ENCODE data around the gene GABRG3. TPM values are rescaled to one million over a fixed set of nuclear protein-coding genes. Genes with fewer than 3 reads are reported as not detected.

Gene GABRG3
- total RNA-seq, 1 donor from 2014 or later: 0.08 TPM

GRCh38 chr15:27330326-27330725, 359.3 kb downstream of the GABRG3 start:
- no peaks in the 10 kb centered on the region for H3K36me3 ChIP-seq (ENCODE audit: control insufficient read depth, insufficient read depth, low read length)
- no peak for DNase-seq (ENCODE audit: low read depth)
- H3K4me3 ChIP-seq (ENCODE audit: low read depth, low read length): no peak overlapping the region
- H3K27me3 ChIP-seq (ENCODE audit: control insufficient read depth, insufficient read depth, low read length): no peaks in the 10 kb centered on the region
- no peak for TF ChIP-seq CTCF (IDR thresholded peaks at IDR 0.05; ENCODE audit: insufficient read depth, low read length, poor library complexity, severe bottlenecking)

GRCh38 chr15:27336676-27337075, 365.7 kb downstream of the GABRG3 start:
- DNase-seq (ENCODE audit: low read depth): peak; percentile 80
- Histone ChIP-seq H3K4me3 (ENCODE audit: low read depth, low read length) (no peak overlapping the region), H3K36me3 (ENCODE audit: control insufficient read depth, insufficient read depth, low read length) (no peaks in the 10 kb centered on the region), H3K27me3 (ENCODE audit: control insufficient read depth, insufficient read depth, low read length) (no peaks in the 10 kb centered on the region)
- no peak for TF ChIP-seq CTCF (IDR thresholded peaks at IDR 0.05; ENCODE audit: insufficient read depth, low read length, poor library complexity, severe bottlenecking)

GRCh38 chr15:27339138-27339537, 368.2 kb downstream of the GABRG3 start:
- no peak overlapping the region for H3K4me3 ChIP-seq (ENCODE audit: low read depth, low read length)
- no peaks in the 10 kb centered on the region for H3K36me3 ChIP-seq (ENCODE audit: control insufficient read depth, insufficient read depth, low read length)
- no peak for TF ChIP-seq CTCF (IDR thresholded peaks at IDR 0.05; ENCODE audit: insufficient read depth, low read length, poor library complexity, severe bottlenecking)
- no peak for DNase-seq (ENCODE audit: low read depth)
- no peaks in the 10 kb centered on the region for H3K27me3 ChIP-seq (ENCODE audit: control insufficient read depth, insufficient read depth, low read length)

GRCh38 chr15:27341780-27342343, 370.9 kb downstream of the GABRG3 start:
- Histone ChIP-seq H3K36me3 (ENCODE audit: control insufficient read depth, insufficient read depth, low read length) (no peaks in the 10 kb centered on the region), H3K27me3 (ENCODE audit: control insufficient read depth, insufficient read depth, low read length) (no peaks in the 10 kb centered on the region), H3K4me3 (ENCODE audit: low read depth, low read length) (no peak overlapping the region)
- no peak for DNase-seq (ENCODE audit: low read depth)
- no peak for TF ChIP-seq CTCF (IDR thresholded peaks at IDR 0.05; ENCODE audit: insufficient read depth, low read length, poor library complexity, severe bottlenecking)

GRCh38 chr15:27342991-27343390, 372.0 kb downstream of the GABRG3 start:
- no peaks in the 10 kb centered on the region for H3K27me3 ChIP-seq (ENCODE audit: control insufficient read depth, insufficient read depth, low read length)
- no peaks in the 10 kb centered on the region for H3K36me3 ChIP-seq (ENCODE audit: control insufficient read depth, insufficient read depth, low read length)
- TF ChIP-seq CTCF (IDR thresholded peaks at IDR 0.05; ENCODE audit: insufficient read depth, low read length, poor library complexity, severe bottlenecking): no peak
- no peak for DNase-seq (ENCODE audit: low read depth)
- H3K4me3 ChIP-seq (ENCODE audit: low read depth, low read length): no peak overlapping the region

GRCh38 chr15:27352136-27352535, 381.2 kb downstream of the GABRG3 start:
- no peak for TF ChIP-seq CTCF (IDR thresholded peaks at IDR 0.05; ENCODE audit: insufficient read depth, low read length, poor library complexity, severe bottlenecking)
- no peaks in the 10 kb centered on the region for H3K27me3 ChIP-seq (ENCODE audit: control insufficient read depth, insufficient read depth, low read length)
- no peaks in the 10 kb centered on the region for H3K36me3 ChIP-seq (ENCODE audit: control insufficient read depth, insufficient read depth, low read length)
- H3K4me3 ChIP-seq (ENCODE audit: low read depth, low read length): no peak overlapping the region
- DNase-seq (ENCODE audit: low read depth): no peak
